T-helper 2 cell treated with Interferon-gamma antibody and Interleukin-4, amounts not matched to agents 5 μg/mL and 100 μg/mL, for 36 hours (primary cell): ENCODE results near the gene TNIP1.

Source experiments
- DNase-seq: peaks from one replicate; pipeline ENCODE4 v3.0.0; 2021; ENCODE audit warnings: low spot score
- H3K27ac Mint-ChIP-seq: one replicate; pipeline ENCODE4 v1.8.0; 2021; ENCODE audit warnings: mild to moderate bottlenecking, mixed read lengths
- H3K27me3 Mint-ChIP-seq: one replicate; pipeline ENCODE4 v1.8.0; 2021; ENCODE audit warnings: low read depth, mixed read lengths
- H3K36me3 Mint-ChIP-seq: one replicate; pipeline ENCODE4 v1.8.0; 2021; ENCODE audit warnings: low read depth, mixed read lengths
- H3K4me1 Mint-ChIP-seq: one replicate; pipeline ENCODE4 v1.8.0; 2021; ENCODE audit warnings: low read depth, mixed read lengths
- H3K4me3 Mint-ChIP-seq: one replicate; pipeline ENCODE4 v1.8.0; 2022; ENCODE audit warnings: mild to moderate bottlenecking, moderate library complexity, mixed read lengths
- H3K9me3 Mint-ChIP-seq: one replicate; pipeline ENCODE4 v1.8.0; 2021; ENCODE audit warnings: mixed read lengths

TNIP1 gene

DNA sequence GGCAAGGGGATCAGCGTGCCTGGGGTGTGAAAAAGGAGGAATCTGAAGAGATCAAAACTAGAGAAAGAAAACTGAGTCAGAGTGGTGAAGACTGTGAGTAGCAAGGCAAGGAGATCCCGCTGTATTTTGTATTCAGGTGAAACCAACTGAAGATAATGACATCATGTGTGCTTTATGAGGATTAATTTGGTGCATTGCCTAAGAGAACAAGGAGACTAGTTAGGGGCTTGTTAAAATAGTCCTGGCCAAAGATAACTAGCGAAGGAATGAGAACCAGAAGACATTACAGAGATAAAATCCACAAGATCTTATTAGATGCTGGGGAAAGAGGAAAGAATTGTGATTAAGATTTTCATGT, 77.4 kb downstream of the TNIP1 start:
- Mint-ChIP-seq H3K4me3 (no peak overlapping the region), H3K4me1 (no peaks in the 10 kb centered on the region), H3K27ac (no peak overlapping the region), H3K9me3 (no peaks in the 10 kb centered on the region), H3K36me3 (no peaks in the 10 kb centered on the region), H3K27me3 (peaks cover 2% of the 10 kb centered on the region)
- DNase-seq = no peak

- Mint-ChIP-seq H3K4me1 (no peaks in the 10 kb centered on the region), H3K36me3 (no peaks in the 10 kb centered on the region), H3K27ac (no peak overlapping the region), H3K27me3 (peaks cover 2% of the 10 kb centered on the region), H3K9me3 (no peaks in the 10 kb centered on the region), H3K4me3 (no peak overlapping the region)
- no peak for DNase-seq
These were observed 77.9 kb downstream of the TNIP1 start for GRCh38 chr5:151002681-151003502.

DNA sequence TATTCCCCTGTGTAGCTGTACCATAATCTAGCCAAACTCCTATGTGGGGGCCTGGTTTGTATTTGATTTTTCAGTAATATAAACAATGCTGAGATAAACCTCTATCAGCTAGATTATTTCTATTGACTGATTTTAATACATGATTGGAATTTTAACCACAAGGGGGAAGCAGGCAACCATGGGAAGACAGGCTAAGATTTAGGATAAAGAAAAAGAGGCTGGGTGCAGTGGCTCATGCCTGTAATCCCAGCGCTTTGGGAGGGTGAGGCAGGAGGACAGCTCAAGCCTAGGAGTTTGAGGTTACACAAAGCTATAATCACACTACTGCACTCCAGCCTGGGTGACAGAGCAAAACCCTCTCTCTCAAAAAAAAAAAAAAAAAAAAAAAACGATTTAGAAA, 78.6 kb downstream of the TNIP1 start:
- H3K9me3 Mint-ChIP-seq = no peaks in the 10 kb centered on the region
- no peak overlapping the region for H3K27ac Mint-ChIP-seq
- no peaks in the 10 kb centered on the region for H3K36me3 Mint-ChIP-seq
- no peaks in the 10 kb centered on the region for H3K4me1 Mint-ChIP-seq
- peaks cover 2% of the 10 kb centered on the region for H3K27me3 Mint-ChIP-seq
- H3K4me3 Mint-ChIP-seq = no peak overlapping the region
- DNase-seq = no peak

- Mint-ChIP-seq H3K4me1 (no peaks in the 10 kb centered on the region), H3K4me3 (no peak overlapping the region), H3K27me3 (peaks cover 2% of the 10 kb centered on the region), H3K9me3 (no peaks in the 10 kb centered on the region), H3K27ac (no peak overlapping the region), H3K36me3 (no peaks in the 10 kb centered on the region)
- no peak for DNase-seq
These were observed 79.4 kb downstream of the TNIP1 start for GRCh38 chr5:151001436-151001835.

- no peak for DNase-seq
- H3K27ac Mint-ChIP-seq = no peak overlapping the region
- H3K36me3 Mint-ChIP-seq = no peaks in the 10 kb centered on the region
These were observed 81.0 kb downstream of the TNIP1 start for GRCh38 chr5:150999704-151000442.

GRCh38 chr5:150993826-150994412, 86.9 kb downstream of the TNIP1 start:
- Mint-ChIP-seq H3K4me3 (no peak overlapping the region), H3K4me1 (no peaks in the 10 kb centered on the region), H3K27me3 (no peaks in the 10 kb centered on the region), H3K27ac (no peak overlapping the region), H3K9me3 (peaks cover 13% of the 10 kb centered on the region), H3K36me3 (no peaks in the 10 kb centered on the region)
- no peak for DNase-seq

More at GRCh38 chr5:150999704-151000442, 81.0 kb downstream of the TNIP1 start:
- H3K9me3 Mint-ChIP-seq = no peaks in the 10 kb centered on the region
- H3K27me3 Mint-ChIP-seq = peaks cover 2% of the 10 kb centered on the region
- no peak overlapping the region for H3K4me3 Mint-ChIP-seq
- H3K4me1 Mint-ChIP-seq = no peaks in the 10 kb centered on the region

DNA sequence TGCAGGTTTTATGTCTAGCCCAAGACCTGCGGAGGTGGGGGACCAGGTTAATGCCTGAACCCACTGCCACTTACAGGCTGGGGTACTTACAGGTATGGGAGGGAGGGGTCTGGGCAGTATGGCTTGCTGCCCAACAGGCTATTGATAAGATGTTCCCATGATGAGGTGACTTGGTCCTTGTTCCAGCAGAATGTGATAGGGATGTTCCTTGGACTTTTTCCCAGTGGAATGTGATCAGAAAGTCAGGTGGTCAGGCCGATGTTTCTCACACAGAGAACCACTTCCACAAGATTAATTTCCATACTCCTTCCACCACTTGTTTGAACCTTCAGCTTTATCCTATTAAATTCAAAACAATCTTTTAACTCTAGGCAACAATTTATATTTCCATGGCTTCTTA, 87.4 kb downstream of the TNIP1 start:
- H3K27me3 Mint-ChIP-seq = no peaks in the 10 kb centered on the region
- H3K4me3 Mint-ChIP-seq = no peak overlapping the region
- H3K4me1 Mint-ChIP-seq = no peaks in the 10 kb centered on the region
- no peak for DNase-seq
- no peak overlapping the region for H3K27ac Mint-ChIP-seq
- H3K9me3 Mint-ChIP-seq = peaks cover 13% of the 10 kb centered on the region
- no peaks in the 10 kb centered on the region for H3K36me3 Mint-ChIP-seq

GRCh38 chr5:150992705-150993104, 88.1 kb downstream of the TNIP1 start:
- DNase-seq = no peak
- H3K36me3 Mint-ChIP-seq = no peaks in the 10 kb centered on the region
- H3K4me3 Mint-ChIP-seq = no peak overlapping the region
- H3K4me1 Mint-ChIP-seq = no peaks in the 10 kb centered on the region
- peaks cover 13% of the 10 kb centered on the region for H3K9me3 Mint-ChIP-seq
- H3K27me3 Mint-ChIP-seq = no peaks in the 10 kb centered on the region
- no peak overlapping the region for H3K27ac Mint-ChIP-seq

GRCh38 chr5:150989695-150990094, 91.1 kb downstream of the TNIP1 start:
- Mint-ChIP-seq H3K9me3 (peaks cover 13% of the 10 kb centered on the region), H3K27ac (no peak overlapping the region), H3K4me3 (no peak overlapping the region), H3K27me3 (no peaks in the 10 kb centered on the region), H3K36me3 (no peaks in the 10 kb centered on the region), H3K4me1 (no peaks in the 10 kb centered on the region)
- no peak for DNase-seq

- no peak for DNase-seq
- peaks cover under 1% of the 10 kb centered on the region for H3K9me3 Mint-ChIP-seq
- no peak overlapping the region for H3K4me3 Mint-ChIP-seq
- H3K27me3 Mint-ChIP-seq = no peaks in the 10 kb centered on the region
- H3K27ac Mint-ChIP-seq = no peak overlapping the region
- no peaks in the 10 kb centered on the region for H3K36me3 Mint-ChIP-seq
- no peaks in the 10 kb centered on the region for H3K4me1 Mint-ChIP-seq
These were observed 93.1 kb downstream of the TNIP1 start for GRCh38 chr5:150987746-150988145.
